BLaER1 treated with 17β-estradiol and CSF1 and Interleukin-3, amounts not matched to agents 10 nM and 100 nM (cell line): Measurements from ENCODE around the gene HUWE1.

Experiments
- H3K27ac ChIP-seq, 11 experiments: shearing (Covaris generic); formaldehyde crosslinking; 2 replicates each; pipeline ENCODE4 v1.8.1; 2022
- H3K27me3 ChIP-seq, 11 experiments: shearing (Covaris generic); formaldehyde crosslinking; 2 replicates each; pipeline ENCODE4 v1.8.1; 2022
- H3K36me3 ChIP-seq, 11 experiments: shearing (Covaris generic); formaldehyde crosslinking; 2 replicates each; pipeline ENCODE4 v1.8.1; 2022
- H3K4me1 ChIP-seq, 10 experiments: shearing (Covaris generic); formaldehyde crosslinking; 2 replicates each; pipeline ENCODE4 v1.8.1; 2022
- H3K4me2 ChIP-seq, 11 experiments: shearing (Covaris generic); formaldehyde crosslinking; 2 replicates each; pipeline ENCODE4 v1.8.1; 2022
- H3K4me3 ChIP-seq, 10 experiments: shearing (Covaris generic); formaldehyde crosslinking; 2 replicates each; pipeline ENCODE4 v1.8.1; 2022
- H3K9ac ChIP-seq, 11 experiments: shearing (Covaris generic); formaldehyde crosslinking; 2 replicates each; pipeline ENCODE4 v1.8.1; 2022
- H3K9me3 ChIP-seq, 11 experiments: shearing (Covaris generic); formaldehyde crosslinking; replicated peaks in 1 of 11; 2 replicates each; pipeline ENCODE4 v1.8.1; 2022
- H4K20me1 ChIP-seq, 11 experiments: shearing (Covaris generic); formaldehyde crosslinking; 2 replicates each; pipeline ENCODE4 v1.8.1; 2022
- Cebpa-rat ChIP-seq, 11 experiments: shearing (Covaris generic); IDR thresholded peaks; 2 replicates each; pipeline ENCODE4 v1.8.1; 2022

The HUWE1 gene

DNA sequence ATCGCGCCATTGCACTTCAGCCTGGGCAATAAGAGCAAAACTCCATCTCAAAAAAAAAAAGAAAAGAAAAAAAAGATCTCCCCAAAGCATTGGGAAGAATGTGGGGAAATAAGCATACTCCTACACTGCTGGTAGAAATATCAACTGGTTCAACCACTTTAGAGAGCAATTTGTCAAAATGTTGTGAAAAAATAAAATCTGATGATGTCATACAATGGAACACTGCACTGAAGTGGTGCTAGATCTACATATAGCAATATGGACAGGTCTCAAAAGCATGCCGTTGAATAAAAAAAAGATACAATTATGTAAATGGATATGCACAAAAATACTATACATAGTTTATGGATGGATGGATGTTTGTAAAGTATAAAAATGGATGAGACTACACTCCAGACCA is 18.3 kb upstream of the HUWE1 start:
- Histone ChIP-seq H3K4me2 (no peak overlapping the region), H3K27me3 (peaks cover 44 to 99% (median 88%) of the 10 kb centered on the region in 11 experiments), H3K4me1 (0 out of 20 replicates have a peak, but pooled peaks cover 0 to 5% (median 0%) of the 10 kb centered on the region in 10 experiments), H3K27ac (no peak overlapping the region), H3K36me3 (no peaks in the 10 kb centered on the region), H3K4me3 (no peak overlapping the region), H3K9ac (no peak overlapping the region), H3K9me3 (peaks cover 2 to 15% (median 10%) of the 10 kb centered on the region in 11 experiments; a peak in 18 of 22 replicates), H4K20me1 (no peaks in the 10 kb centered on the region)
- TF ChIP-seq Cebpa-rat (IDR thresholded peaks at IDR 0.05) = no peak

DNA sequence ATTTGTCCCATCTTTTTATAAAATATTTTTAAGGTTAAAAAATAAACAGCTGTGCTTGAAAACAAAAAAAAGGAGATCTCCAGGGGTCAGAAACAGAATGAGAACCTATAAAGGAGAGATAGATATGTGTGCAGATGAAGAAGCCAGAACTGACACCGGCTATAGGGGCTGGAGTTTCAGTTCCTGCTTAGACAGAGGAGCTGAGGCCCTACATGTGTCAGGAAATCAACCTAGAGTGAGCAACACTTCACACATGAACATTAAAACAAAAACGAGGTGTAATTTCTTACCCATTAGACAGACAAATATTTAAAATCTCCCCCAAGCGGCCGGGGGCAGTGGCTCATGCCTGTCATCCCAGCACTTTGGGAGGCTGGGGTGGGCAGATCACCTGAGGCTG is 17.8 kb upstream of the HUWE1 start:
- Histone ChIP-seq H3K36me3 (no peaks in the 10 kb centered on the region), H3K9me3 (peaks cover 6 to 18% (median 11%) of the 10 kb centered on the region in 11 experiments; a peak in 19 of 22 replicates), H4K20me1 (no peaks in the 10 kb centered on the region), H3K27ac (no peak overlapping the region), H3K27me3 (peaks cover 41 to 97% (median 86%) of the 10 kb centered on the region in 11 experiments), H3K4me2 (no peak overlapping the region), H3K4me3 (no peak overlapping the region), H3K9ac (no peak overlapping the region), H3K4me1 (0 out of 20 replicates have a peak, but pooled peaks cover 0 to 5% (median 0%) of the 10 kb centered on the region in 10 experiments)
- no peak for TF ChIP-seq Cebpa-rat (IDR thresholded peaks at IDR 0.05)

DNA sequence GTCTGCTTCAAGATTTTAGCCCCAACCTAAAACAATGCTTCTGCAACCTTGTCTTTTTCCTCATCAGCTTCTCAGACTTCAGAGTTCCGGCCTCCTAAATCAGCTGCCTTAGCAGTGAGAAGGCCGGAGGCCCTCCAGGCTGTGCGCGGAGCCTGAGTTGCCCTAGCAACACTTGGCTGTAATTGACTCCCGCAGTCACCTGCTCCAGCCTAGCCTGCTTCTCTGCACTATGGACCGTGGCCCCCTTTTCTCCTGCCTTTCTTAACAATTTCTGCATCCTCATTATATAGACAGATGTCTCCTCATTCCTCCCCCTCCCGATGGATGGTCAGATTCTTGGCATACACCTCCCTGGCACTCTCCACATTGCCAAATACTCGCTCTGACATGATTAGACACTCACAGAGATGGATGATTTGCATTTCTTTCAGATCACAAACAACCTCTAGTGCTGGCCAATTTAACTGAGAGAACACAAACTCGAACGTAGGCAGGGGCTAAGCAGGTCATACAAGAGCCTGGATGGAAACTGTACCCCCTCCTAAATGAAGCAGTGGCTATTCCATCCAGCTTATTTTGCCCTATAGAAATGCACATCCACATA is 9.5 kb upstream of the HUWE1 start:
- H3K27me3 ChIP-seq = peaks cover 29 to 80% (median 61%) of the 10 kb centered on the region in 11 experiments
- H3K9me3 ChIP-seq = peaks cover 0 to 6% (median 4%) of the 10 kb centered on the region in 11 experiments; a peak in 10 of 22 replicates
- TF ChIP-seq Cebpa-rat (IDR thresholded peaks at IDR 0.05) = no peak
- no peaks in the 10 kb centered on the region for H3K36me3 ChIP-seq
- no peak overlapping the region for H3K27ac ChIP-seq
- H4K20me1 ChIP-seq = no peaks in the 10 kb centered on the region
- H3K4me2 ChIP-seq = no peak overlapping the region
- no peak overlapping the region for H3K4me3 ChIP-seq
- H3K9ac ChIP-seq = no peak overlapping the region
- 0 out of 20 replicates have a peak, but pooled peaks cover 0 to 4% (median 0%) of the 10 kb centered on the region in 10 experiments for H3K4me1 ChIP-seq

DNA sequence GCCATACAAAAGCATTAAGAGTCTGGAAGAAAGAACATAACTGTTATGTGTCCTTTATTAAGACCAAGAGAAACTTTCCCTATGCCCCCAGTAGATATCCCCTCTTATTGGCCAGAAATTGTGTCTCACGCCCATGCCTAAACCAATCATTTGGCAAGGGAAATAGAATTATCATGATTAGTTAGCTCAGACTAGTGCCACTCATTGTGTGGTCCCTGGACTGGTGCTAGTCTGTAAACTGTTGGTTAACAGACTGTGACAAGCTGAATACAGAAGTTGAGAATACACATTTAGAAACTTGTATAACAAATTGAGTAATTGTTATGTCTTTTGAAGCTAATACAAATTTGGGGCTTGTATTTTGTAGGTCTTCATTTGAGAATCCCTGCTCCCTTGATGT is 8.1 kb upstream of the HUWE1 start:
- H3K4me1 ChIP-seq = 0 out of 20 replicates have a peak, but pooled peaks cover 0 to 4% (median 0%) of the 10 kb centered on the region in 10 experiments
- H3K27me3 ChIP-seq = peaks cover 21 to 78% (median 59%) of the 10 kb centered on the region in 11 experiments
- peaks cover 0 to 2% (median 1%) of the 10 kb centered on the region in 11 experiments; a peak in 10 of 22 replicates for H3K9me3 ChIP-seq
- no peak overlapping the region for H3K9ac ChIP-seq
- H3K36me3 ChIP-seq = no peaks in the 10 kb centered on the region
- no peak overlapping the region for H3K27ac ChIP-seq
- H4K20me1 ChIP-seq = no peaks in the 10 kb centered on the region
- no peak overlapping the region for H3K4me3 ChIP-seq
- H3K4me2 ChIP-seq = no peak overlapping the region
- no peak for TF ChIP-seq Cebpa-rat (IDR thresholded peaks at IDR 0.05)

DNA sequence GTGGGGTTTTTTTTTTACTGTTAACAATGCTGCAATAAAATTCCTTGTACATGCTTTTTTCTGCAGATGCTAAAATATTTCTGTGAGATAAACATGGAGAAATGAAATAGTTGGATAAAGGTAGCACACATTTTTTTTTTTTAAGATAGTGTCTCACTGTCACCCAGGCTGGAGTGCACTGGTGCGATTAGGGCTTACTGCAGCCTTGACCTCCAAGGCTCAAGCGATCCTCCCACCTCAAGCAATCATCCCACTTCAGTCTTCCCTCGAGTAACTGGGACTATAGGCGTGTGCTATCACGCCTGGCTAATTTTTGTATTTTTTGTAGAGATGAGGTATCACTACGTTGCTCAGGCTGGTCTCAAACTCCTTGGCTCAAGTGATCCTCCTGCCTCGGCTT is 1.8 kb upstream of the HUWE1 start:
- H3K9ac ChIP-seq = no peak overlapping the region
- no peak overlapping the region for H3K27ac ChIP-seq
- H3K4me1 ChIP-seq = no peaks in the 10 kb centered on the region; a peak in 2 of 20 replicates
- no peak overlapping the region for H3K4me3 ChIP-seq
- peaks cover 0 to 22% (median 10%) of the 10 kb centered on the region in 11 experiments; a peak in 10 of 22 replicates for H3K9me3 ChIP-seq
- H3K27me3 ChIP-seq = peaks cover 0 to 32% (median 22%) of the 10 kb centered on the region in 11 experiments; a peak in 19 of 22 replicates
- no peak for TF ChIP-seq Cebpa-rat (IDR thresholded peaks at IDR 0.05)
- H3K36me3 ChIP-seq = no peaks in the 10 kb centered on the region
- no peaks in the 10 kb centered on the region for H4K20me1 ChIP-seq
- H3K4me2 ChIP-seq = no peak overlapping the region

DNA sequence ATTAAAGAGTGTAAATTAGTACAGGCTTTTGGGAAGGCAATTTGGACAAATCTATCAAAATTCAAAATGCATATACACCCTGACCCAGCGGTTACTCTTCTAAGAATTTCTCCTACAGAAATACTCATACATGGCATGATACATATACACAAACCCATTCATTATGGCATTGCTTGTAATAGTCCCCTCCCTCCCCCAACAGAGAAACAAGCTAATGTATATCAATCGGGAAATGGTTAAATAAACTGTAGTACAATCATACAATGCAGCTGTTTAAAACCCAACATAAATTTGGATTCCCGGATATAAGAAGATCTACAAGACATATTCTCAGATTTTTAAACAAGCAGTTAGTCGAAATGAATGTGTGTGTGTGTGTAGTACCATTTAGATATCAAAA is 808 bp downstream of the HUWE1 start:
- Histone ChIP-seq H3K27ac (peak overlapping the region; percentile 64 to 97 (median 94); a peak in 21 of 22 replicates), H3K36me3 (peaks cover 0 to 14% (median 11%) of the 10 kb centered on the region in 11 experiments; a peak in 15 of 22 replicates), H3K4me2 (peak overlapping the region; percentile 60 to 85 (median 76))

DNA sequence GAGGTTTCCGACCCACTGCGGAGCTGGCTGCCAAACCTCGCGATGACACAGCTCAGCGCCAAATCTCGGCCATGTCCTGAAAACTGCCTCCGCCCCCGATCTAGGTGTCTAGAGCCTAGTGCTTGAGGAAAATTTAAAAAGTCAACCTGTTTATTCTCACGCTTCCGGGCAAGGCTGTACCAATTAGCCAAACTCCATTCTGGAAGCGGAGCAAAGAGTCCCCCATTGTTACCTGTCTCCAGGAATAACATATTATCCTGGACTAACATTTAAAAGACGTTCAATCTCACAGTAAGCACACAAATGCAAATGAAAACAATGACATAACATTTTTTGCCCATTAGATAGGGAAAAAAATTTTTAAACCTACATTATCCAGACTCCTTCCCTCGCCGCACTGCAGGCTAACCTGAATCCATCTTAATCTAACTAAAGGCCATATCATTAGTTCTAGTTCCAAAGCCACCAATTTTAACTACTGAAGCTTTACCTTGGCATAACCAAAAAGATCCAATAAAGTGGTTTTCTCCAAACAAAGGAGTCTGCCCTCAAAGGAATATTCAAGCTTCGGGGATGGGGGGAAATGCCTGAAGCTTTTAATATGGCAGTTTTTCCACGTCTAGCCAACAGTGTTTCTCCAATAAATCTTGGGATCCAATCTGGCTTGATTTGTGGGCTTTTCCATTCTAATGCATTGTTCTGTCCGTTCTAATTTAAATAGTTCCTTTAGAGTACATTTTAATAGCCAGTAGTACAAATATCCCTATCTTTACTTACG is 1.9 kb downstream of the HUWE1 start:
- Histone ChIP-seq H4K20me1 (peaks cover 16 to 36% (median 33%) of the 10 kb centered on the region in 11 experiments; a peak in 20 of 22 replicates), H3K4me1 (peaks cover 0 to 14% (median 4%) of the 10 kb centered on the region in 10 experiments; a peak in 8 of 20 replicates), H3K4me3 (peak overlapping the region; percentile 64 to 79 (median 70)), H3K9me3 (peaks cover 0 to 30% (median 10%) of the 10 kb centered on the region in 11 experiments; a peak in 10 of 22 replicates), H3K9ac (peak overlapping the region; percentile 85 to 97 (median 95)), H3K27ac (peak overlapping the region; percentile 52 to 97 (median 94); a peak in 21 of 22 replicates), H3K36me3 (peaks cover 6 to 24% (median 20%) of the 10 kb centered on the region in 11 experiments; a peak in 20 of 22 replicates), H3K27me3 (peaks cover 0 to 29% (median 17%) of the 10 kb centered on the region in 11 experiments; a peak in 18 of 22 replicates), H3K4me2 (peak overlapping the region; percentile 63 to 85 (median 78))
- no peak for TF ChIP-seq Cebpa-rat (IDR thresholded peaks at IDR 0.05)

More for the DNA sequence above, 808 bp downstream of the HUWE1 start:
- H3K4me3 ChIP-seq = peak overlapping the region; percentile 64 to 79 (median 70)
- H4K20me1 ChIP-seq = peaks cover 16 to 25% (median 23%) of the 10 kb centered on the region in 11 experiments; a peak in 18 of 22 replicates
- peak overlapping the region; percentile 85 to 97 (median 95) for H3K9ac ChIP-seq
- peaks cover 0 to 29% (median 18%) of the 10 kb centered on the region in 11 experiments; a peak in 18 of 22 replicates for H3K27me3 ChIP-seq
- H3K4me1 ChIP-seq = peaks cover 0 to 14% (median 4%) of the 10 kb centered on the region in 10 experiments; a peak in 8 of 20 replicates
- H3K9me3 ChIP-seq = peaks cover 0 to 30% (median 10%) of the 10 kb centered on the region in 11 experiments; a peak in 10 of 22 replicates
- TF ChIP-seq Cebpa-rat (IDR thresholded peaks at IDR 0.05) = no peak

DNA sequence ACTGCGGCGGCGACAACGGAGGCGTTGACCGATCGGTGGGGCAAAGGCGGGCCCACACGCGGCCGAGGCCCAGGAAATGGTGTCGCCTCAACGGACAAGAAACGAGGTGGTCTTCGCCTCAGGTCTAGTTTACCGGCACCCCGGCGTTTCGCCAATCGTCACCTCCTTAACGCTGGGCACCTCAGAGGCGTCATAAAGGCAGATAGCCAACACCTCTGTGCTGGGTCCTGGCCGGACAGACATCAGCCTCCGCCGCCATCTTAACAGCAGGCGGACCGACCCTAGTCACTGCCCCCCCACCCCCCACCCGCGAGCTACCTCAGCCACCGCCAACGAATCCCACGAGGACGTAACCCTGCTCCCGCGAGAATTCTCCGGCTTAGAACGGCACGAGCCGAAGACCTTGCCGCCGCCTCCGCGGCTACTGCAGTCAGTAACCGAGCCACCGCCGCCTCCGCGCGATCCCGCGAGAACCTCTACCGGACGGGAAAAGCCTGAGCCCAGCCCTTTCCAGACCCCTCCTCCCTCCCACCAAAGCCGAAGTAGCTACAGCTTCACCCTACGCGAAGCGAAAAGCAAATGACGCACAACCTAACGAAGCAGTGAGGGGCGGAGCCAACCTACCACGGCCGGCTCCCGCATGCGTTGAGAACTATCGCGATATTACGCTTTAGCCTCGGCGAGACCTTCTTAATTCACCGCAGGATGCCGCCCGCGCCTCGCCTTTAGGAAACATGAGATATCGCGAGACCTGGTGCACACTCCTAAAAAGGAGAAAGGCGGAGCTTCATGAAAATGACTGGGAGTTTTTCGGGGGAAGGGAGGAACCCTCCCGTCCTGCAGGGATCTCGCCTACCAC is 2.7 kb downstream of the HUWE1 start:
- Histone ChIP-seq H4K20me1 (peaks cover 16 to 44% (median 39%) of the 10 kb centered on the region in 11 experiments; a peak in 20 of 22 replicates), H3K9ac (peak overlapping the region; percentile 93 to 97 (median 95)), H3K36me3 (peaks cover 12 to 32% (median 26%) of the 10 kb centered on the region in 11 experiments; a peak in 20 of 22 replicates), H3K4me1 (peaks cover 0 to 14% (median 4%) of the 10 kb centered on the region in 10 experiments; a peak in 8 of 20 replicates), H3K27me3 (peaks cover 0 to 36% (median 24%) of the 10 kb centered on the region in 11 experiments; a peak in 17 of 22 replicates), H3K9me3 (peaks cover 0 to 30% (median 10%) of the 10 kb centered on the region in 11 experiments; a peak in 10 of 22 replicates), H3K4me2 (peak overlapping the region in 6 of 11 experiments; percentile 23 to 86 (median 80); a peak in 10 of 22 replicates), H3K4me3 (peak overlapping the region; percentile 60 to 79 (median 70)), H3K27ac (peak overlapping the region; percentile 92 to 97 (median 95))
- TF ChIP-seq Cebpa-rat (IDR thresholded peaks at IDR 0.05) = no peak
